ENCODE data around the gene DOCK2. TPM values are rescaled to one million over a fixed set of nuclear protein-coding genes. Genes with fewer than 3 reads are reported as not detected.
A peak's percentile ranks its signal among the peaks of the same experiment; 100 is the strongest.

The DOCK2 gene
- polyA plus RNA-seq, 1 of the 3 experiments (the other 2 are of a cell fraction): 3.8 TPM

GRCh38 chr5:169652057-169652456, 15.0 kb downstream of the DOCK2 start:
- no peaks in the 10 kb centered on the region for H3K36me3 ChIP-seq (replicated peaks in 1 of 2; ENCODE audit: control insufficient read depth in 1 of 2, insufficient read depth in 2 of 2, low read length in 1 of 2)
- no CpG with 5 or more reads among the region's 1 CpG for WGBS (ENCODE audit: low lambda C conversion rate)
- no peak for DNase-seq

GRCh38 chr5:169653091-169653490, 16.0 kb downstream of the DOCK2 start:
- 92% methylated on average over 5 of the region's 5 CpGs for WGBS (ENCODE audit: low lambda C conversion rate)
- POLR2A ChIA-PET: no interaction called here

More at GRCh38 chr5:169652057-169652456, 15.0 kb downstream of the DOCK2 start:
- peak overlapping the region; percentile 71; the same call in 1 of the 2 replicates for H3K4me2 ChIP-seq
- peak overlapping the region; percentile 52; the same call in 1 of the 2 replicates for H3K9ac ChIP-seq
- H3K27me3 ChIP-seq (ENCODE audit: insufficient read depth): no peaks in the 10 kb centered on the region
- H2AFZ ChIP-seq (ENCODE audit: low read depth): peak overlapping the region; percentile 91; the same call in 1 of the 2 replicates
- no peak for TF ChIP-seq JUND (IDR thresholded peaks at IDR 0.05)
- peak; percentile 40; the same call in 1 of the 2 replicates for TF ChIP-seq NFIC (IDR thresholded peaks at IDR 0.05; ENCODE audit: borderline replicate concordance)
- no peaks in the 10 kb centered on the region for H3K9me2 ChIP-seq
- H3F3A ChIP-seq (replicated peaks; ENCODE audit: insufficient read depth): peaks cover 22% of the 10 kb centered on the region
- POLR2A ChIA-PET: interaction anchor here (0.6 kb wide), 2 partner anchors 636 to 681 kb away, joined by 3 read pairs; no protein-coding TSS in a partner anchor
- H3K4me3 ChIP-seq (ENCODE audit: low read depth in 2 of 2, low read length in 1 of 2): no peak overlapping the region
- CTCF ChIA-PET: interaction anchor here (0.9 to 1.8 kb wide), 2 partner anchors 49 to 328 kb away, joined by 3 to 4 read pairs; partner anchors contain the start of gene INSYN2B
- H3K4me1 ChIP-seq (ENCODE audit: control insufficient read depth in 1 of 2, insufficient read depth in 2 of 2, low read depth in 1 of 2, low read length in 1 of 2): peaks cover 23% of the 10 kb centered on the region in 2 experiments; a peak in 3 of 4 replicates
- H4K20me1 ChIP-seq (ENCODE audit: insufficient read depth): no peaks in the 10 kb centered on the region
- no peaks in the 10 kb centered on the region for H3K79me2 ChIP-seq (ENCODE audit: insufficient read depth)
- H3K27ac ChIP-seq (ENCODE audit: low read depth in 2 of 2, low read length in 1 of 2): peak overlapping the region; percentile 72 to 95; a peak in 3 of 4 replicates
- H3K9me3 ChIP-seq: no peaks in the 10 kb centered on the region

More at GRCh38 chr5:169653091-169653490, 16.0 kb downstream of the DOCK2 start:
- TF ChIP-seq SIN3A (IDR thresholded peaks at IDR 0.05; ENCODE audit: borderline replicate concordance, low read depth, low read length) (no peak), MAX (IDR thresholded peaks at IDR 0.05; ENCODE audit: low read depth) (no peak), ZBTB33 (IDR thresholded peaks at IDR 0.05; ENCODE audit: borderline replicate concordance, low read depth) (no peak), CTCF (IDR thresholded peaks at IDR 0.05) (no peak), SMC3 (IDR thresholded peaks at IDR 0.05; ENCODE audit: low read depth, low read length) (no peak), RAD21 (IDR thresholded peaks at IDR 0.05; ENCODE audit: low read length) (no peak)
- Histone ChIP-seq H3K4me2 (no peak overlapping the region), H4K20me1 (ENCODE audit: insufficient read depth) (no peaks in the 10 kb centered on the region), H3K4me3 (ENCODE audit: low read depth in 2 of 2, low read length in 1 of 2) (no peak overlapping the region), H2AFZ (ENCODE audit: low read depth) (no peak overlapping the region), H3K9me3 (no peaks in the 10 kb centered on the region), H3K79me2 (ENCODE audit: insufficient read depth) (no peaks in the 10 kb centered on the region), H3K27ac (ENCODE audit: low read depth in 2 of 2, low read length in 1 of 2) (no peak overlapping the region), H3K36me3 (replicated peaks in 1 of 2; ENCODE audit: control insufficient read depth in 1 of 2, insufficient read depth in 2 of 2, low read length in 1 of 2) (no peaks in the 10 kb centered on the region), H3K27me3 (ENCODE audit: insufficient read depth) (no peaks in the 10 kb centered on the region), H3K9ac (no peak overlapping the region), H3K4me1 (ENCODE audit: control insufficient read depth in 1 of 2, insufficient read depth in 2 of 2, low read depth in 1 of 2, low read length in 1 of 2) (peaks cover 18 to 23% of the 10 kb centered on the region in 2 experiments; a peak in 3 of 4 replicates), H3K9me2 (no peaks in the 10 kb centered on the region), H3F3A (replicated peaks; ENCODE audit: insufficient read depth) (peaks cover 22% of the 10 kb centered on the region)
- DNase-seq: no peak
- CTCF ChIA-PET: interaction anchor here (1.1 to 1.8 kb wide), 2 partner anchors 10 to 48 kb away, joined by 4 read pairs; no protein-coding TSS in a partner anchor

Measured in SK-N-SH (cell line).